ENCODE results near the gene LRP4.
A peak's percentile ranks its signal among the peaks of the same experiment; 100 is the strongest.

Gene LRP4

DNA sequence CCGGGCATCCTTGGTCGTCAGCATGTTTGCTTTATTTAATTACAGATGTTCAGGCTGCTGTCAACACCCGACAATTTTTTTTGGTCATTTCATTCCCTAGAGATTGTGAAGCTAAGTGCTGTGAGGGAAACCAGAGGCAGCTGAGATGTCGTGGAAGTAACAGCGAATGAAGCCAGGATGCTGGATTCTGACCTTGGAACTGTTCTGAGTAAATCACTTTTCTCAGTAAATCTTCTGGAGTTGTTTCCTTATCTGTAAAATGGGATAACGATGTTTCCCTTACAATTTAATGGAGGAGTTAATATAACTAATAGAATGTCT is 71.9 kb downstream of the LRP4 start:
- peaks cover 10% of the 10 kb centered on the region for H3K4me1 ChIP-seq (ENCODE audit: control insufficient read depth, insufficient read depth, low read length)
- peak overlapping the region; percentile 64 to 81 for H3K9ac ChIP-seq (ENCODE audit: low read length in 2 of 2)
- H3K36me3 ChIP-seq (ENCODE audit: control insufficient read depth in 2 of 2, insufficient read depth in 2 of 2, low read length in 2 of 2): no peaks in the 10 kb centered on the region
- H3K4me3 ChIP-seq (ENCODE audit: low read length in 2 of 2): peak overlapping the region; percentile 92 to 96
- no peak overlapping the region for H3K27ac ChIP-seq (ENCODE audit: low read length)
- no peaks in the 10 kb centered on the region for H3K9me3 ChIP-seq (ENCODE audit: control insufficient read depth in 2 of 2, low read length in 2 of 2)
- H3K27me3 ChIP-seq (ENCODE audit: control insufficient read depth in 1 of 2, insufficient read depth in 2 of 2, low read length in 2 of 2): no peaks in the 10 kb centered on the region

- H3K27ac ChIP-seq (ENCODE audit: low read length): no peak within 1 kb of the TSS
- H3K9ac ChIP-seq (ENCODE audit: low read length in 2 of 2): peak within 1 kb of the TSS; percentile 81 to 91
- H3K36me3 ChIP-seq (ENCODE audit: control insufficient read depth in 2 of 2, insufficient read depth in 2 of 2, low read length in 2 of 2): no peaks in the 10 kb centered on the region
- H3K4me3 ChIP-seq (ENCODE audit: low read length in 2 of 2): peak within 1 kb of the TSS; percentile 92 to 96
- peaks cover 10% of the 10 kb centered on the region for H3K4me1 ChIP-seq (ENCODE audit: control insufficient read depth, insufficient read depth, low read length)
- H3K27me3 ChIP-seq (ENCODE audit: control insufficient read depth in 1 of 2, insufficient read depth in 2 of 2, low read length in 2 of 2): no peaks in the 10 kb centered on the region
- no peaks in the 10 kb centered on the region for H3K9me3 ChIP-seq (ENCODE audit: control insufficient read depth in 2 of 2, low read length in 2 of 2)
Observed at GRCh38 chr11:46845740-46846509, 72.4 kb downstream of the LRP4 start, which contains the start of gene CKAP5. Gene CKAP5, minus strand, starts transcription at chr11:46846280. Its CDS starts 25,049 bp downstream, at chr11:46821231.

DNA sequence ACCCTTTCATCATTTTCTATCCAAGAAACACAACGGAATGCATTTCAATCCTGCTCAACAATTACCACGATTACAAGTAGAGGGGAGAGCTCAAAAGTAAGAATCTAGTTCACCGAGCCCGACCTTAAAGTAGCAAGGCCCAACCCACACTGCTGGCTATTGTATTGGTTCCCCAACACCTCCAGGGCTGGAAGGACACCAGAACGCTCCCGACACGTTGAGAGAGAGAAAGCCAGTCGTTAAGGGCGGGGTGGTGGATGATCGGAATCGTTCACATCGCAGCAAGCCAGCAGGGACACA is 73.0 kb downstream of the LRP4 start:
- Histone ChIP-seq H3K27ac (ENCODE audit: low read length) (no peak overlapping the region), H3K9me3 (ENCODE audit: control insufficient read depth in 2 of 2, low read length in 2 of 2) (no peaks in the 10 kb centered on the region), H3K27me3 (ENCODE audit: control insufficient read depth in 1 of 2, insufficient read depth in 2 of 2, low read length in 2 of 2) (no peaks in the 10 kb centered on the region), H3K36me3 (ENCODE audit: control insufficient read depth in 2 of 2, insufficient read depth in 2 of 2, low read length in 2 of 2) (no peaks in the 10 kb centered on the region), H3K9ac (ENCODE audit: low read length in 2 of 2) (peak overlapping the region; percentile 81 to 91), H3K4me3 (ENCODE audit: low read length in 2 of 2) (peak overlapping the region; percentile 92 to 96), H3K4me1 (ENCODE audit: control insufficient read depth, insufficient read depth, low read length) (peaks cover 10% of the 10 kb centered on the region)

DNA sequence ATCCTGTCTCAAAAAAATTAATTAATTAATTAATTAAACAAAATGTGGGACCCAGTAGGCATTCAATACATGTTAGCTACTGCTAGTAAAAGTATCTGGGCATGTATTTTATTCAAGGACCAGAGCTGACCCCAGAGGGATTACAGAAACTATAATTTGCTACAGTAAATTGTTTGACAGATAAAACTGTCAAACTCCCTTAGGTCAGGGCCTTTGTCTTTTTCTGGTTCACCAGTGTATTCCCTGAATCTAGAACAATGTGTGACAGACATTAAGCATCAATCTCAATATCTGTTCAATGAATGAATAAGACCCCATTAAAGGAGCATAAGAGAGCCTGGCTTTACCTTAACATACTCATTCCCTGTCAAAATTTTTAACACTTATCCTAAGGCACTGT is 78.2 kb downstream of the LRP4 start:
- Histone ChIP-seq H3K9ac (ENCODE audit: low read length in 2 of 2) (no peak overlapping the region), H3K9me3 (ENCODE audit: control insufficient read depth in 2 of 2, low read length in 2 of 2) (no peaks in the 10 kb centered on the region), H3K27ac (ENCODE audit: low read length) (no peak overlapping the region), H3K27me3 (ENCODE audit: control insufficient read depth in 1 of 2, insufficient read depth in 2 of 2, low read length in 2 of 2) (no peaks in the 10 kb centered on the region), H3K36me3 (ENCODE audit: control insufficient read depth in 2 of 2, insufficient read depth in 2 of 2, low read length in 2 of 2) (no peaks in the 10 kb centered on the region), H3K4me1 (ENCODE audit: control insufficient read depth, insufficient read depth, low read length) (peaks cover 6% of the 10 kb centered on the region), H3K4me3 (ENCODE audit: low read length in 2 of 2) (no peak overlapping the region)

DNA sequence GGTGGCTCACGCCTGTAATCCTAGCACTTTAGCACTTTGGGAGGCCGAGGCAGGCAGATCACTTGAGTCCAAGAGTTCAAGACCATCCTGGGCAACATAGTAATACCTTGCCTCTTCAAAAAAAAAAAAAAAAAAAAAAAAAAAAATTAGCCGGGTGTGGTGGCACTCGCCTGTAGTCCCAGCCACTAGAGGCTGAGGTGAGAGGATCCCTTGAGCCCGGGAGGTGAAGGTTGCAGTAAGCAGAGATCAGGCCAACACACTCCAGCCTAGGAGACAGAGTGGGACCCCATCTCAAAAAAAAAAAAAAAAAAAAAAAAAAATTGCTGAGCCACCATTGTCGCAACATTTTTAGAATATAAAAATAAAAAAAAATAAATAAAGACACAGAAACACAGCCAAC is 79.8 kb downstream of the LRP4 start:
- Histone ChIP-seq H3K27ac (ENCODE audit: low read length) (no peak overlapping the region), H3K9ac (ENCODE audit: low read length in 2 of 2) (no peak overlapping the region), H3K36me3 (ENCODE audit: control insufficient read depth in 2 of 2, insufficient read depth in 2 of 2, low read length in 2 of 2) (no peaks in the 10 kb centered on the region), H3K4me3 (ENCODE audit: low read length in 2 of 2) (no peak overlapping the region), H3K9me3 (ENCODE audit: control insufficient read depth in 2 of 2, low read length in 2 of 2) (no peaks in the 10 kb centered on the region), H3K4me1 (ENCODE audit: control insufficient read depth, insufficient read depth, low read length) (no peaks in the 10 kb centered on the region), H3K27me3 (ENCODE audit: control insufficient read depth in 1 of 2, insufficient read depth in 2 of 2, low read length in 2 of 2) (no peaks in the 10 kb centered on the region)

DNA sequence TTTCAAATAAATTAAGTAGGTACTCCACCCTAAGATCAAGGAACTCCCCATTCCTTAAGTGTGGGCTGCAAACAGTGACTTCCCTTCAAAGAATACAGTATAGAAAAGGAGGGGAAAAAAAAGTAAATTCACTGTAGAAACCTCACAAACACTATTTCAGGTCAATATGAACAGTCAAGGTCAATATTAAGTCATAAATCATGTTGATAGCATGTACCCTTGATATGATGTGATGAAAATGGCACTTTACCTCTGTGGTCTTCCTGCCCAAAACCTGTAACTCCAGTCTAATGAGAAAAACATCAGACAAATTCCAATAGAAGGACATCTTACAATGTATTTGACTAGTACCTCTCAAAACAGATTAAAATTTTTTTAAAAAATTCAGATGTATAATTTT is 80.5 kb downstream of the LRP4 start:
- Histone ChIP-seq H3K4me1 (ENCODE audit: control insufficient read depth, insufficient read depth, low read length) (no peaks in the 10 kb centered on the region), H3K9ac (ENCODE audit: low read length in 2 of 2) (no peak overlapping the region), H3K4me3 (ENCODE audit: low read length in 2 of 2) (no peak overlapping the region), H3K27ac (ENCODE audit: low read length) (no peak overlapping the region), H3K36me3 (ENCODE audit: control insufficient read depth in 2 of 2, insufficient read depth in 2 of 2, low read length in 2 of 2) (no peaks in the 10 kb centered on the region), H3K27me3 (ENCODE audit: control insufficient read depth in 1 of 2, insufficient read depth in 2 of 2, low read length in 2 of 2) (no peaks in the 10 kb centered on the region), H3K9me3 (ENCODE audit: control insufficient read depth in 2 of 2, low read length in 2 of 2) (no peaks in the 10 kb centered on the region)

- H3K27ac ChIP-seq (ENCODE audit: low read length): no peak overlapping the region
- H3K9me3 ChIP-seq (ENCODE audit: control insufficient read depth in 2 of 2, low read length in 2 of 2): no peaks in the 10 kb centered on the region
- no peaks in the 10 kb centered on the region for H3K27me3 ChIP-seq (ENCODE audit: control insufficient read depth in 1 of 2, insufficient read depth in 2 of 2, low read length in 2 of 2)
- H3K4me1 ChIP-seq (ENCODE audit: control insufficient read depth, insufficient read depth, low read length): no peaks in the 10 kb centered on the region
- no peak overlapping the region for H3K9ac ChIP-seq (ENCODE audit: low read length in 2 of 2)
- H3K4me3 ChIP-seq (ENCODE audit: low read length in 2 of 2): no peak overlapping the region
- no peaks in the 10 kb centered on the region for H3K36me3 ChIP-seq (ENCODE audit: control insufficient read depth in 2 of 2, insufficient read depth in 2 of 2, low read length in 2 of 2)
Observed at GRCh38 chr11:46836870-46837269, 81.5 kb downstream of the LRP4 start.

DNA sequence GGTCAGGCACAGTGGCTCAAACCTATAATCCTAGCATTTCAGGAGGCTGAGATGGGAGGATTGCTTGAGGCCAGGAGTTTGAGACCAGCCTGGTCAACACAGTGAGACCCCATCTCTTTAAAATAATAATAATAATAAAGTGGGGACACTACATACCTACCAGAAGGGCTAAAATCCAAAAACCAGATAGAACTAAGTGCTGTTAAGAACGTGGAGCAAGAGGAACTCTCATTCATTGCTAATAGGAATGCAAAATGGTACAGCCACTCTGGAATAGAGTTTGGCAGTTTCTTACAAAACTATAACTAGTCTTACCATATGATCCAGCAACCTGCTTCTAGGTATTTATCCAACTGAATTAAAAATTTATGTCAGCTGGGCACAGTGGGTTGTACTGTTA is 81.9 kb downstream of the LRP4 start:
- Histone ChIP-seq H3K9ac (ENCODE audit: low read length in 2 of 2) (no peak overlapping the region), H3K36me3 (ENCODE audit: control insufficient read depth in 2 of 2, insufficient read depth in 2 of 2, low read length in 2 of 2) (no peaks in the 10 kb centered on the region), H3K4me1 (ENCODE audit: control insufficient read depth, insufficient read depth, low read length) (no peaks in the 10 kb centered on the region), H3K9me3 (ENCODE audit: control insufficient read depth in 2 of 2, low read length in 2 of 2) (no peaks in the 10 kb centered on the region), H3K4me3 (ENCODE audit: low read length in 2 of 2) (no peak overlapping the region), H3K27ac (ENCODE audit: low read length) (no peak overlapping the region), H3K27me3 (ENCODE audit: control insufficient read depth in 1 of 2, insufficient read depth in 2 of 2, low read length in 2 of 2) (no peaks in the 10 kb centered on the region)

DNA sequence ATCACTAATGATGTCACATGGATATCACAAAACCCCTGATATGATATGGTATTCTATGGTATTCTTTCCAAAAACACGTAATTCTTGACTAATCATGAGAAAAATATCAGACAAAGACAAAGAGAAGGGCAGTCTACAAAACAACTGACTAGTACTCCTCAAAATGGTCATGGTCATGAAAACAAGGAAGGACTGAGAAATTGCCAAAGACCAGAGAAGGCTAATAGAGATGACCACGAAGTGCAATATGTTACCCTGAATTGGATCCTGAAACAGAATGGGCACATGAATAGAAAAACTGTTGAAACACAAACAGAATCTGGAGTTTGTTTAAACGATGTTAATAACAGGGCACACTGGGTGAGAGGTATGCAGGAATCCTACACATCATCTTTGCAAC is 82.5 kb downstream of the LRP4 start:
- Histone ChIP-seq H3K27me3 (ENCODE audit: control insufficient read depth in 1 of 2, insufficient read depth in 2 of 2, low read length in 2 of 2) (no peaks in the 10 kb centered on the region), H3K9me3 (ENCODE audit: control insufficient read depth in 2 of 2, low read length in 2 of 2) (no peaks in the 10 kb centered on the region), H3K36me3 (ENCODE audit: control insufficient read depth in 2 of 2, insufficient read depth in 2 of 2, low read length in 2 of 2) (no peaks in the 10 kb centered on the region), H3K9ac (ENCODE audit: low read length in 2 of 2) (no peak overlapping the region), H3K4me1 (ENCODE audit: control insufficient read depth, insufficient read depth, low read length) (no peaks in the 10 kb centered on the region), H3K27ac (ENCODE audit: low read length) (no peak overlapping the region), H3K4me3 (ENCODE audit: low read length in 2 of 2) (no peak overlapping the region)

GRCh38 chr11:46834821-46835220 is 83.5 kb downstream of the LRP4 start:
- Histone ChIP-seq H3K27me3 (ENCODE audit: control insufficient read depth in 1 of 2, insufficient read depth in 2 of 2, low read length in 2 of 2) (no peaks in the 10 kb centered on the region), H3K36me3 (ENCODE audit: control insufficient read depth in 2 of 2, insufficient read depth in 2 of 2, low read length in 2 of 2) (no peaks in the 10 kb centered on the region), H3K4me3 (ENCODE audit: low read length in 2 of 2) (no peak overlapping the region), H3K27ac (ENCODE audit: low read length) (no peak overlapping the region), H3K9me3 (ENCODE audit: control insufficient read depth in 2 of 2, low read length in 2 of 2) (no peaks in the 10 kb centered on the region), H3K4me1 (ENCODE audit: control insufficient read depth, insufficient read depth, low read length) (no peaks in the 10 kb centered on the region), H3K9ac (ENCODE audit: low read length in 2 of 2) (no peak overlapping the region)

- H3K27ac ChIP-seq (ENCODE audit: low read length): no peak overlapping the region
- no peaks in the 10 kb centered on the region for H3K36me3 ChIP-seq (ENCODE audit: control insufficient read depth in 2 of 2, insufficient read depth in 2 of 2, low read length in 2 of 2)
- no peaks in the 10 kb centered on the region for H3K27me3 ChIP-seq (ENCODE audit: control insufficient read depth in 1 of 2, insufficient read depth in 2 of 2, low read length in 2 of 2)
- no peaks in the 10 kb centered on the region for H3K4me1 ChIP-seq (ENCODE audit: control insufficient read depth, insufficient read depth, low read length)
- no peak overlapping the region for H3K9ac ChIP-seq (ENCODE audit: low read length in 2 of 2)
- no peaks in the 10 kb centered on the region for H3K9me3 ChIP-seq (ENCODE audit: control insufficient read depth in 2 of 2, low read length in 2 of 2)
- no peak overlapping the region for H3K4me3 ChIP-seq (ENCODE audit: low read length in 2 of 2)
Observed at GRCh38 chr11:46832511-46833214, 85.7 kb downstream of the LRP4 start.
